B cell (primary cell): ENCODE data around the gene CDC45. TPM values are rescaled to one million over a fixed set of nuclear protein-coding genes. Genes with fewer than 3 reads are reported as not detected.

Source experiments
- ATAC-seq: fragments of 200-7000 bp; cut with Tn5 transposase; one replicate; pipeline ENCODE4 v1.10.0; 2021; ENCODE audit warnings: low read depth, mild to moderate bottlenecking, moderate number of reproducible peaks, moderate library complexity
- CTCF ChIA-PET: fragments of 350-600 bp; sonication (Branson Sonifier 250); formaldehyde crosslinking; loops from one replicate; lab custom pipeline; 2021; ENCODE audit warnings: antibody characterized with exemption, inconsistent platforms; lab: Charles Lee
- POLR2A ChIA-PET: fragments of 350-600 bp; sonication (Branson Sonifier 250); formaldehyde crosslinking; loops from one replicate; lab custom pipeline; 2021; ENCODE audit warnings: antibody characterized with exemption; lab: Charles Lee
- DNase-seq: peaks from one replicate; pipeline ENCODE4 v3.0.0; 2013
- H2AFZ ChIP-seq: 2 replicates; pipeline ENCODE4 v1.6.1; 2012; ENCODE audit warnings: mild to moderate bottlenecking, low read depth, low read length; ENCODE audit not compliant: insufficient read depth, poor library complexity, severe bottlenecking
- H3K27ac ChIP-seq, 2 donors: 1 replicate in 1 of 2; 2 replicates in 1 of 2; pipeline ENCODE4 v1.5.1; 2012 to 2013; ENCODE audit warnings: low read length in 2 of 2, mild to moderate bottlenecking in 2 of 2, moderate library complexity in 1 of 2
- H3K27me3 ChIP-seq, 4 experiments: fragments of 200-600 bp in 1 of 4; sonication (generic) in 1 of 4; replicated peaks in 1 of 4; 1 replicate in 2 of 4; 2 replicates in 2 of 4; pipeline versions ENCODE4 v1.6.1 to v1.7.0; 2013 to 2016; ENCODE audit warnings: low read length in 3 of 4, mild to moderate bottlenecking in 2 of 4, mixed read lengths in 1 of 4, moderate library complexity in 1 of 4; ENCODE audit not compliant: insufficient read depth in 4 of 4, control insufficient read depth in 3 of 4; ENCODE audit errors: control extremely low read depth in 1 of 4
- H3K36me3 ChIP-seq, 2 experiments: replicated peaks in 1 of 2; 1 replicate in 1 of 2; 2 replicates in 1 of 2; pipeline versions ENCODE4 v1.6.1 to v1.7.1; 2013; ENCODE audit warnings: low read length in 1 of 2; ENCODE audit not compliant: insufficient read depth in 2 of 2, control insufficient read depth in 1 of 2; ENCODE audit errors: control extremely low read depth in 1 of 2, extremely low read depth in 1 of 2
- H3K4me1 ChIP-seq, 2 donors: fragments of 200-600 bp in 1 of 2; sonication (generic) in 1 of 2; 1 replicate in 1 of 2; 2 replicates in 1 of 2; pipeline versions ENCODE4 v1.5.1 to v1.6.1; 2013 to 2017; ENCODE audit warnings: low read length in 2 of 2; ENCODE audit not compliant: control insufficient read depth in 2 of 2, insufficient read depth in 2 of 2
- H3K4me2 ChIP-seq: replicated peaks from 2 replicates; pipeline ENCODE3; 2012; ENCODE audit warnings: mild to moderate bottlenecking, low read depth, low read length; ENCODE audit not compliant: poor library complexity, severe bottlenecking
- H3K4me3 ChIP-seq, 5 experiments: fragments of 200-600 bp in 1 of 5; sonication (generic) in 1 of 5; 1 replicate in 3 of 5; 2 replicates in 2 of 5; pipeline versions ENCODE4 v1.5.1 to v1.7.0; 2011 to 2016; ENCODE audit warnings: low read length in 4 of 5, mild to moderate bottlenecking in 4 of 5, low read depth in 2 of 5, control low read depth in 1 of 5, moderate library complexity in 1 of 5; ENCODE audit not compliant: insufficient read depth in 1 of 5; ENCODE audit errors: control extremely low read depth in 1 of 5, extremely low read depth in 1 of 5
- H3K79me2 ChIP-seq: fragments of 200-600 bp; sonication (generic); one replicate; pipeline ENCODE4 v1.6.0; 2016; ENCODE audit warnings: low read length; ENCODE audit not compliant: control insufficient read depth, insufficient read depth
- H3K9ac ChIP-seq: fragments of 200-600 bp; sonication (generic); 2 replicates; pipeline ENCODE4 v1.6.1; 2017; ENCODE audit warnings: mild to moderate bottlenecking, low read length, moderate library complexity
- H3K9me3 ChIP-seq, 3 donors: one replicate each; pipeline versions ENCODE4 v1.6.1 to v1.7.1; 2013; ENCODE audit warnings: low read length in 2 of 3; ENCODE audit not compliant: control insufficient read depth in 2 of 3, insufficient read depth in 1 of 3; ENCODE audit errors: control extremely low read depth in 1 of 3
- H4K20me1 ChIP-seq: 2 replicates; pipeline ENCODE4 v1.6.0; 2012; ENCODE audit warnings: mild to moderate bottlenecking, low read length; ENCODE audit not compliant: insufficient read depth, control insufficient read depth, poor library complexity, severe bottlenecking
- H3K27ac Mint-ChIP-seq: one replicate; pipeline ENCODE4 v1.8.0; 2021; ENCODE audit warnings: mixed read lengths
- H3K27me3 Mint-ChIP-seq: one replicate; pipeline ENCODE4 v1.8.0; 2021; ENCODE audit warnings: mixed read lengths
- H3K4me1 Mint-ChIP-seq: one replicate; pipeline ENCODE4 v1.8.0; 2021; ENCODE audit warnings: mixed read lengths
- H3K4me3 Mint-ChIP-seq: one replicate; pipeline ENCODE4 v1.8.0; 2021; ENCODE audit warnings: mixed read lengths
- H3K9me3 Mint-ChIP-seq: one replicate; pipeline ENCODE4 v1.8.0; 2022; ENCODE audit warnings: mixed read lengths; ENCODE audit not compliant: insufficient read depth
- CTCF ChIP-seq: fragments of 200-600 bp; IDR thresholded peaks from one replicate; pipeline ENCODE4 v1.8.0; 2022; ENCODE audit warnings: antibody characterized with exemption, mild to moderate bottlenecking
- EZH2 ChIP-seq: IDR thresholded peaks from 2 replicates; pipeline ENCODE4 v1.6.1; 2012; ENCODE audit warnings: borderline replicate concordance, low read depth, mild to moderate bottlenecking, moderate library complexity, low read length; ENCODE audit not compliant: insufficient read depth, poor library complexity, severe bottlenecking
- WGBS: methylation state at CpG from one replicate; pipeline ENCODE4 v1.1.5; 2013; ENCODE audit warnings: missing lambda C conversion rate; ENCODE audit not compliant: insufficient coverage; 5-methylcytosine and 5-hydroxymethylcytosine counted together
- intact Hi-C: fragments of 100-400 bp; cut with micrococcal nuclease; formaldehyde crosslinking; loops from one replicate; pipeline ENCODE4 v1.10.0; 2022
- polyA plus RNA-seq: library from polyadenylated mRNA; depleted of rRNA; stranded (reverse); fragments of >200 nt; gene quantifications from 2 replicates; pipeline ENCODE4 v1.2.3, GENCODE V29; 2012
- total RNA-seq, 2 donors: library from RNA; stranded (reverse); fragments of 120-200 nt in 1 of 2; gene quantifications; 1 replicate in 1 of 2; 2 replicates in 1 of 2; pipeline versions ENCODE4 v1.2.3 to v1.2.4, GENCODE V29; 2013 to 2022

The CDC45 gene
- total and polyA plus RNA-seq, 2 donors (not counting 1 experiment from before 2014, with no cell fraction given): 0.49 to 1.4 TPM

GRCh38 chr22:19503869-19504268 is 24.1 kb downstream of the CDC45 start:
- peaks cover 5% of the 10 kb centered on the region for H3K4me1 Mint-ChIP-seq
- H3K4me3 Mint-ChIP-seq: no peak overlapping the region
- Histone ChIP-seq H3K36me3 (no peaks in the 10 kb centered on the region), H3K27me3 (no peaks in the 10 kb centered on the region), H3K9me3 (no peaks in the 10 kb centered on the region), H3K27ac (no peak overlapping the region), H3K4me1 (peaks cover 0 to 6% of the 10 kb centered on the region in 2 donors), H3K79me2 (no peaks in the 10 kb centered on the region), H3K9ac (no peak overlapping the region), H3K4me3 (no peak overlapping the region), H2AFZ (no peak overlapping the region), H4K20me1 (no peaks in the 10 kb centered on the region), H3K4me2 (no peak overlapping the region)
- ChIA-PET CTCF (no interaction called here), POLR2A (no interaction called here)
- no peak overlapping the region for H3K27ac Mint-ChIP-seq
- 95% methylated on average over 9 of the region's 9 CpGs for WGBS
- no peak for DNase-seq
- no peak for TF ChIP-seq CTCF
- no peak for TF ChIP-seq EZH2
- H3K27me3 Mint-ChIP-seq: no peaks in the 10 kb centered on the region
- ATAC-seq: no peak
- no peaks in the 10 kb centered on the region for H3K9me3 Mint-ChIP-seq
- intact Hi-C loops: no loop called here

GRCh38 chr22:19504900-19505734 is 25.4 kb downstream of the CDC45 start:
- CTCF ChIA-PET: no interaction called here
- DNase-seq (no peak), ATAC-seq (no peak)
- no peak overlapping the region for H3K4me3 Mint-ChIP-seq
- Histone ChIP-seq H3K9ac (no peak overlapping the region), H3K79me2 (no peaks in the 10 kb centered on the region), H3K4me1 (peaks cover 0 to 6% of the 10 kb centered on the region in 2 donors), H4K20me1 (no peaks in the 10 kb centered on the region), H3K4me2 (no peak overlapping the region), H3K9me3 (no peaks in the 10 kb centered on the region), H2AFZ (peak overlapping the region; percentile 6), H3K27ac (no peak overlapping the region), H3K4me3 (no peak overlapping the region), H3K27me3 (no peaks in the 10 kb centered on the region), H3K36me3 (no peaks in the 10 kb centered on the region)
- no peaks in the 10 kb centered on the region for H3K9me3 Mint-ChIP-seq
- intact Hi-C loops: no loop called here
- 59% methylated on average over 12 of the region's 18 CpGs for WGBS
- peaks cover 5% of the 10 kb centered on the region for H3K4me1 Mint-ChIP-seq
- H3K27ac Mint-ChIP-seq: no peak overlapping the region
- H3K27me3 Mint-ChIP-seq: no peaks in the 10 kb centered on the region
- POLR2A ChIA-PET: no interaction called here
- TF ChIP-seq EZH2 (no peak), CTCF (no peak)
